IPS DF 4.7 (cell line): ENCODE measurements around the gene UBE2I.

ENCODE experiments used
- DNase-seq: peaks from one replicate; pipeline ENCODE4 v3.0.0-alpha.2; 2013; ENCODE audit warnings: low spot score; ENCODE audit errors: extremely low read depth

Gene UBE2I

DNA sequence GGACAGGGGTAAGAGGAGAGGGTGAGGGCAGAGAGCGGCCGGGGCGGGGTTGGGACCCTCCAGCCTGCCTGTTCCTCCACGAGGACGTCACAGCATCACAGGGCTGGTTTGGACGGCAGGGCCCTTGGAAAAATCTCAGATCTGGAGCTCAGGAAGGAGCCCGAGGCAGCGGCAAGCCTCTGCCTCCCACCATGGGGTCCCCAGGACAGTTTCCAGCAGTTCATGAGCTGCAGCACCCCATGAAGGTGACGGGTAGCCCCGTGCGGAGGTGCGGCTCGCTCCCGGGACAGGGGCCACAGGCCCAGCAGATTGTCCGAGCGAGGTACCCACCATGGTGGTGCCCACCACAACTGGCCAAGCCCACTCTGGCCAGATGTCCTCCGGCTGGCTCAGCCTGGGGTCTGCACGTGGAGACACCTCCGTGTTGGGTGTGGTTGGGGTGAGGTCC is 32.3 kb upstream of the UBE2I start:
- DNase-seq: no peak

DNA sequence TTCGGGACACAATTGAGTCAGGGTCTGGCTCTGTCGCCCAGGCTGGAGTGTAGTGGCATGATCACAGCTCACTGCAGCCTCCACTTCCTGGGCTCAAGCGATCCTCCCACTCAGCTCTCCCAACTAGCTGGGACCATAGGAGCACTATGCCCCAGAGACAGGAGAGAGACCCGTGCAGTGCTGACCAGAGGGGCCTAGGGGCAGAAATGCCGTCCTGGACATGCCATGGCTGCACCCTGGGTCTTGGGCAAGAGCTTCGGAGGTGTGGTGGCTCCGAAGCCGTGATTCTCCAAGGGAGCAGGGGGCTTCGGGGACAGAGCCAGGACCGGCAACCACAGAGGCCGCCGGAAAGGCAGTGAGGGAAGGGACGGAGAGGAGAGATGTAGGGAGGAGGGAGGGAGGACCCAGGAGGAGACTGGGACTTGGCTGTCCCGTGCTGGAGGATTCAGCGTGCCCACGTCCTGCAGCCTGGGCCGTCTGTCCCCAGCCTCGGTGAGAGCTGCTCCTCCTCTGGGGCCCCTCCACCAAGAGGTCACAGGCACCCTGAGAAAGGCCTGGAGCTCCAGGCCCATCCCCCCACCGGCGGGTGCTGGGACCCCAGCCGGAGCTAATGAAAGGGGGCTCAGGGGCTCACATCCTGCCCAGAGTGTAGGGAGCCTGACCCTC is 31.7 kb upstream of the UBE2I start:
- DNase-seq: no peak

DNA sequence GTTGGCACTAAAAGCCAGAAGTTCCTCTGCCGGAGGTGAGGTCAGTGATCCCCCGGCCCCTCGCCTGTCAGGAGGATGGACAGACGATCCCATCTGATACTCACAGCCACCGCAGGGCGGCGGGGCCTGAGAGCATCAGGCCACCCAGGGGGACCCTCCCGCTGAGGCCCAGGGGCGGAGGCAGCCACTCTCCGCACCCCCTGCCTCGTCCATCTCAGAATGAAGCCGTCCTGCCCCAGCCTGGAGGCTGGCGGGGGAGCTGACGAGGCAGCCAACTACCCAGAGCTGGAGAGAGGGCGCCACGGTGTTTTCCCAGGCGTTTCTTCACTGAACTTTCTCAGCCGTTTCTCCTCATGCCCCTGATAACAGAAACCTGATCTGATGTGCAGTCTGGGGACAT is 31.0 kb upstream of the UBE2I start:
- DNase-seq: no peak

DNA sequence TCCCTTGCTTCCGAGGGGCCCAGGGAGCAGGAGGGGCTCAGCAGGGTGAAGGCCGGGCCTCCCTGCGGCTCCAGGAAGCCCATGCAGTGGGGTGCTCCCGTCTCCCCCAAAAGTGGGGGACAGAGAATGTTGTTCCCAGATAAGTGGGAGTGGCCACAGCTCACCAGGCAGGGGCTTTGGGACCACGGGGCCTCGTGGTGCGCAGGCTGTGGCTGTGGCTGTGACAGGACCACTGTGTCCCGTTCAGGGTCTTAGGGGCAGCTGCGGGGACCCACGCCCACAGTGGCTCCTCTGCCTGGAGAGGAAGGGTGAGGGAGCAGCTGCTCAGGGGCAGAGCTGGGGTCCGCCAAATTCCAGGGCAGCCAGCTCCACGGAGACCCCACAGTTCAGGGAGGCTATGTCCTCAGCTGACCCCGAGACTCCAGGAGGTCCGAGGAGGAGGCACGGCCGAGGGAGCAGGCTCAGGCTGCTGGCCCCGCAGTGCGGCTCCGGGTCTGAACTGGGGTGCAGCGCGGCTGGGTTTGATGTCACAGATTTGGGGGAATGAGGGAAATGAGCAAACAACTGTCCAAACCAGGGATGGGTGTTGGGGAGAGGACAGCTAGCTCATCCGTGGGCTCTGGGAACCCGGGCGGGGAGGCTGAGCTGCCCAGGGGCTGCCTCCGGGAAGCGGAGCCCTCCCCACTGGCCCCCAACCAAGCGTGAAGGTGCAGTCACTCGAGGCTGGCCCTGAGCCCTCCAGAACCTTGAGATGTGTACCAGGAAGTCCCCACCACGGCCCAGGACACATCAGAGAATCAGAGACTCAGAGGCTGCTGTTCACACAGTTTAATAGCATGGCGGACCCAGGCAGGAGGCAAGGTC is 30.1 kb upstream of the UBE2I start:
- DNase-seq: no peak

DNA sequence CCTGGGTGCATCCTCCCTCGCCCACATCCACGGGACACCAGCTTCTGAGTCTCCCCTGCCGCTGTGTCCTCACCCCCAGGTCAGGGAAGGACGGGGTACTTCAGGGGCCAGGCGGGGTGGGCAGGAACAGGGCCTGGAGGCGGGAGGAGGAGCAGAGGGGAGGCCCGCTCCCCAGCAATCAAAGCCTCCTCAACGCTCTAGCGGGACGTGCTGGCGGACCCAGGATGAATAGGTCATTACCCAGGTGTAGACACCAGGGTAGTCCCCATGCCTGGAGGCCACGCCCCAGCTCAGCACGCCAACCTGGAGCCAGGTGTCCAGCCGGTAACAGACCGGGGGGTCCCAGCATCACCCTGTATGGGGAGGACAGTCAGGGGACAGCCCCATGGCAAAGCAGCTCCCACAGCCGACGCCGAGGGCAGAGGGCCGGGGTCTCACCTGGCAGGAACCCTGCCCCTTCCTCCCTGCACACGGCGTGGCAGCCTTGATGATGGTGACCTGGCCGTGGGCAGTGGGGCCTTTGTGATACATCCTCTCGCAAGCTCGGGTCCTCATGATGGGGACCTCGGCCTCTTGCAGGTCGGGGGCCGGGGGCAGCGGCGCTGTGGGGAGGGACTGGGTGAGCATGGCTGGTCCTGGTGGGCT is 29.4 kb upstream of the UBE2I start:
- no peak for DNase-seq

DNA sequence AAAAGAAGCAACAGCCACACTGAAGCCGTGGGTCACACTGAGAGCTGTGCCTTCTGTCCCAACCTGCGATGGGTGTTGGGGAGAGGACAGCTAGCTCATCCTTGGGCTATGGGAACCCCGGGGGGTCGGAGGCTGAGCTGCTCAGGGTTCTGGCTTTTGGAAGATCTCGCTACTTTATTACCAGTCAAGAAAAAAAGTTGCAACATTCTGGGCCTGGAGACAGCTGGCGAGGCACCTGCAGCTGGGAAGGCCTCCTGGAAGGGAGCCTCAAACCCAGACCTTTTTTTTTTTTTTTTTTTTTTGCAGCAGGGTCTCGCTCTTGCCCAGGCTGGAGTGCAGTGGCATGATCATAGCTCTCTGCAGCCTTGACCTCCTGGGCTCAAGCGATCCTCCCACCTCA is 28.7 kb upstream of the UBE2I start:
- DNase-seq: no peak

DNA sequence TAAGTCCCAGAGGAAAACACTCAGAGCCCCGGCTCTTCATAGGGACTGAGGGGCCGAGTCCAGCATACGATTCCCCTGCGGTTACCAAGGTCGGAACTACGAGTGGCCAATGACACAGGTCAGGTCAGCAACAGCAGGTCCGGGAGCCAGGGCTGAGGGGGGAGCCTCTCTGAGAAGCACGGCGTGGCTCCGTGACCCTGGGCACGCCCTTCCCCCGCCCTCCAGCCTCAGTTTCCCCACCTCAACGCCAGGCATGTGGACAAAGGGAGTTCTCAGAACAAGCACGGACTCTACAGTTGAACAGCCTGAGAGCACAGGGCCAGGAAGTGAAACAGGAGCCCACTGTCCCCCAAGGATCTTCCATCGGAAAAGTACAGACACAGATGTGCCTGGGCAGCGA is 27.9 kb upstream of the UBE2I start:
- DNase-seq: no peak

DNA sequence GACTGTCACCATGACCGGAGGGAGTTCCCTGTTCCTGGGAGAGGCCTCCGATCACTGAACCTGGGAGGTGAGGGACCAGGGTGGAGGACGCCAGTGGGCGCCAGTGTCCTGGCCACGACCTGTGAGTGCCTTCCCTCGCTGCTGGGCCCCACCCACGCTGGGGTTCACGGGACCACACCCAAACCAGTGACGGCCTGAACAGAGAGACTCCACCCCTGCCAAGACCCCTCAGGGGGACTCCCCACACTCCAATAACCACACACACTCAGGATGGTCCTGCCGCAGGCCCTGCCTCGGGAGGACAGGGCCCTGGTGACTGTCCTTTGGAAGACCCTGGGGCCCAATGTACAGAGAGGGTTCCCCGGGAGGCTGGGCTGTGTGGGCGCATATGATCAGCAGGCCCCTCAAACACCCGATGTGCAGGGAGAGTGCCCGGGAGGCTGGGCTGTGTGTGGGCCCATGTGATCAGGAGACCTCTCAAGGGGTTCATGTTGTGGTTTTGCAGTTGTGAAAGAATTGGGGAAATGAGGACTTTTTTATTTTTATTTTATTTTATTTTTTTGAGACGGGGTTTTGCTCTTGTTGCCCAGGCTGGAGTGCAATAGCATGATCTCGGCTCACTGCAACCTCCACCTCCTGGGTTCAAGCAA is 27.0 kb upstream of the UBE2I start:
- DNase-seq: no peak

DNA sequence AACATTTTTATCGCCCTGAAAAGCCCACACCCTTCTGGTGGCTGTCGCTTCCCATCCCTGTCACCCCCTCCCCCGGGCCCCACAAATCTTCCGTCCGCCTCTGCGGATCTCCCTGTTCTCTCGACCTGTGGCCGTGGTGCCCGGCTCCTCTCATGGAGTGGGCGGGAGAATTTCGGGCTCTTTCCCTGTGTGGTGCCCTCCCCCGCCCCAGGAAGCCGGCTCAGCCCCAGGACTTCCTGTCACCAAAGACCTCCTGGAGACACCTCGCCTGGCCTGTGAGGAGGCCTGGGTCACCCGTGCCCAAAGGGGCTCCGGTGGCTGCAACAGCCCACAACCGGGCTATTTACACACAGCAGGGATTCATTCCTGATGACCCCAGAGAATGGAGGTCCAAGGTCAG is 26.1 kb upstream of the UBE2I start:
- DNase-seq: no peak

DNA sequence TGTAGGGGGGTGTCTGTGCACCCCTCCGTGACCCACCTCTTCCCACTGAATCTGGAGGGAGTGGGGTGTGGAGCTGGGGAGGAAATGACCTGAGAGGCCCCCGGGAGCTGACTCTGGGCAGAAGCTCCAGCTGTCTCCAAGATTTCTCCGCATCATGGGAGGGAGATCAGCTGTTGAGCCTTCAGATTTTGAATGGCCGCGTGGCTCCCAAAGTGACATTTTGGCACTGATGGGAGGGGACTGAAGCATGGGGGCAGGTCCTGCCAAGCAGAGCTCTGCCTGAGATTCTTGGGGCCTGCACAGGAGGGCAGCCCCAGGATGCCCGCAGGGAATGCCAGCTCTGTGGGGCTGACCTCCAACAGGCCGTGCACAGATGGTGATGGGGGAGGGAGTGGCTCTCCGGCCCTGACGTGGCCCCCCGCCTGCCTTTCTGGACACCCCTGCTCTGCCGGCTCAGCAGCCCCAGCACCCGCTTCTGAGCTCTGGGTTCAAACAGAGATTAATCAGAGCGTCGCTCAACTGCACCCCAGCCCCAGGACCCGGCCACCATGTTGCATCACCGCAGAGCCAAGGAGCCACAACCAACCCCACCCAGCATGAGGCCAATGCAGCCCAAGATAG is 25.3 kb upstream of the UBE2I start:
- no peak for DNase-seq

DNA sequence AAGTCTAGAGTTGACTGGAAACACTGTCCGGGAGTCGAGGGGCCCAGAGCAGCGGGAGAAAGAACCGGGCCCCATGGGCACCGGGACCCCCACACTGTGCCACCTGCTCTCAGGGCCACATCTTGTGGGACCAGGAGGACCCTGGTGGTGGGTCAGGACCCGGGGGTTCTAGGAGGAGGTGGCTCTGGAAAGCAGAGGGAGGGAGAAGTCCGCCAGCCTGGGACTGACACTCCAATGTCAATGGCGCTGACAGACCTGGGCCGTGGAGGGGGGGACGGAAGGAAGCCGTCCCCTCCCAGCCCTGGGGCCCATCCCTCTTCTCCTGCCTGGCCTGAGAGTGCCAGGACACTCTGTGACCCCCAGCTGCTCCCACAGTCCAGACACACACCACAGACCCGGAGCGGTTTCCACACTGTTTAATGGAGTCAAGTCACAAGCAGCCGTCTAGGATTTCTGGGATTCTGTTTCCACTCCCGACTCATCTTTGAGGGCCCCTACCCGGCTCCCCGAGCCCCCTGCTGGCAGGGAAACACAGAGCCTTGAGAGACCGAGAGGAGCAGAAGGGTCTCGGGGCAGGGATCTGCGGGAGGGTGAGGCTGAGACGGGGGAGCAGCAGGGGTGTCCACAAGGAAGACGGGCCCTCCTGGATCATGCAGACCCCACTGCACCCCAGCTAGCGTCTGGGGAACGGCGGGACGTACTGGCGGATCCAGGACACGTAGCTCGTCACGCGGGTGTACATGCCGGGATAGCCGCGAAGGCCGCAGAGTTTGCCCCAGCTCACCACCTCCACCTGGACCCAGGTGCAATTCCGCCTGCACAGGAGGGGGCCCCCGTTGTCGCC is 23.5 kb upstream of the UBE2I start:
- no peak for DNase-seq

DNA sequence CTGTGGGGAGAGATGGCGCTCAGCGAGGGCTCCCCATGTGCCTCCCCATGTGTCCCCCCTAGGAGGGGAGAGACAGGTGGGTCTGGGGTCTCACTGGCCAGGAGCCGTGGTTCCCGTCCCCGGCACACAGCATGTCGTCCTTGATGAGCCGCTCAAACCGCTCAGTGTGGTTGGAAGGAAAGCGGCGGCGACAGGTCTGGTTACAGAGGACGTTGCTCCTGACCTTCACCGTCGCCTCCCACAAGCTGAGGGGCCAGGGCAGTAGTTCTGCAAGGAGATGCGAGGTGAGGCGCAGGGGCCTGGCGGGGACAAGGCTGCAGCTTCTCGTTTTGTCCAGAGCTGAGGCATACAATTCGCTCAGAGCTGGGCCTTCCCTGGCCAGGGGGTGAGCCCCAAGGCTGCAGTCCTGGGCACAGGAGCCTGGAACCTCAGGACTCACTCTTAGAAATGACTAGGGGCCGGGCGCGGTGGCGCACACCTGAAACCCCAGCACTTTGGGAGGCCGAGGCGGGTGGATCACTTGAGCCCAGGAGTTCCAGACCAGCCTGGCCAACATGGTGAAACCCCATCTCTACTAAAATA is 22.8 kb upstream of the UBE2I start:
- DNase-seq: no peak

DNA sequence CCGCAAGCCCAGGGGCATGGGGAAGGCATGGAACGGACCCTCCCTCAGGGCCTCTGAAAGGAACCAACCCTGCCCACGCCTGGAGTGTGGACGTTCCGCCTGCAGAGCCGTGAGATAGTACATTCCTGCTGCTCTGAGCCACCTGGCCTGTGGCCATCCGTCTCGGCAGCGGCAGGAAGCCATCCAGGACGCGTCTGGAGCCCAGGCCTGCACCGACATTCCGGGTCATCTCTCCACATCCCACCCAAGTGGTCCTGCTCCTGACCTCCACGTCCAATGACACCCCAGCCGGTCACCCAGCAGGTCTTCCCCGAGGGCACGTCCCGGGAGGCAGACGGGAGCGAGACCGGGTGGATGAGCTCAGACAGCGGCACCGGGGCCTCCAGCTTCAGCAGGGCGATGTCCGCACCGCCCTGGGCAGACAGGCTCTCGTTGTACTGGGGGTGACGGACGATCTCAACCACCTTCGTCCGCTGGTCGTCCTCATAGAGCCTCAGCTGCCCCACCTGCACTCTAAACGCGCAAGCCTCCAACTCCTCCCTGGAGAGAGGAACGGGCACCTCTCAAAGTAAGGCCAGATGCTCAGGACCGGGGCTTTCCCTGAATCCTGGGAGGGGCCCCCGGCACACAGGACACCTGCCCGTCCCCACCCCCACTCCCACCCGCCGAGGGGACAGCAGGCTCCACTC is 21.3 kb upstream of the UBE2I start:
- DNase-seq: no peak

DNA sequence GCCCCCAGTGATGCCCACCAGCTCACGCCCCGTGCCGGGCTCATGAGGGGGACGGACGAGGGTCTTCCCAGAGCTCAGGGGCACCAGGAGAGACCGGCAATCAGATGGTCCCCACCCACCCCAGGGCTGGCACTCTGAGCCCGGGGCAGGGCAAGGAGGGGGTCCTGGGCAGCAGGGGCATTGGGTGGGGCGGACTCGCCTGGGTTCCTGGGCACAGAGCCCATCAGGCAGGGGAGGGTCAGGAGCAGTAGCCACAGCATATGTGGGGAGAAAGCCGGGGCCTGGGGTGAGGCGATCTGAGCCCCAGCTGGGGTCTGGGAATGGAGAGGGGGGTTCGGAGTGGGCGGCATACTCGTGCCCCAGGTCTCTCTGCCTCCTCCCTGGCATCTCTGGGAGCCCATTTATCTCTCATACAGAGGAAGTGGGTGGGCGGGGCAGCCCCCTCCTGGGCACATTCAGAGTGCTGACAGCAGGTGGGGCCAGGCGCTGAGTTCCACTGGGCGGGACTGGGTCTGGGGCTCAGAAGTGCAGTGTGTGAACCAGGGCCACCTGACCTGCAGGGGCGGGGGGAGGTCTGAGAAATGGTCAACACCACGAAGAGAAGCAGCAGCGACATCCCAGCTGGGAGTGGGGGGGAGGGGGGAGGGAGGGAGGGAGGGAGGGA is 20.5 kb upstream of the UBE2I start:
- DNase-seq: no peak

DNA sequence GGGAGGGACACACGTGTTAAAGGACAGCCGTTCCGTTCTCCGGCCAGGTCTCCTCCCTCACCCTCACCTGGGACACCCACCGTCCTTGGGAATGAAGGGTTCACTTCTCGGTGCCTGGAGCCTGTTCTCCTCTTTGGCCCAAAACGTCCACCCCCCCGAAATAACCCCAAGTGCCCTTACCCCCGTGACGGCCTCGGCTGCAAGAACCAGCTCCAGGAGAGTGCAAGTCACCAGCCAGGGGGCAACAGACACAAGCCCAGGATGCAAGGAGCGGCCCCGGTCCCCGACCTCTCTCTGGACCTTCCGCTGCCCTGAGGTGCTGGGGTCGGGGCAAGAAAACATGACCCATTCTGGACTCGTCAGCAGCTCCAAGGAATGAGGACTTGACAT is 20.0 kb upstream of the UBE2I start:
- DNase-seq: no peak

DNA sequence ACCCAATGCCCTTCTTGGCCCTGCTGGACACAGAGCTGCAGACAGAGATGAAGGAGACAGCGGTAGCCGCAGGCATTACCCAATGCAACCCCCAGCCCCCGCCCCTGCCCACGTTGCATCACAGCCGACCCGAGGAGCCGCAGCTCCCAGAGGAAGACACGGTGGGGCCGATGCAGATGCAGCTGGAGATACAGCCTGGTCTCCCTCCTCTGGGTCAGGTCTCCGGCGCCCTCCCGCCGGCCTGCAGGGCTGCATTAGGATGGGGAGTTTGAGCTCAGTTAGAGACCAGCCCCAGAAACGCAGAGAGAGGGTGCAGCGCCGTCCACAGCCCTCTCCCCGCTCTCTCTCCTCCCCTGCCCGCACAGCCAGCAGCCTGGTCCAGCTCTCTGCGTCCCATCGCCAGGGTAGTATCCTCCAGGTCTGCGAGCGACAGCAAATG is 19.4 kb upstream of the UBE2I start:
- DNase-seq: no peak

DNA sequence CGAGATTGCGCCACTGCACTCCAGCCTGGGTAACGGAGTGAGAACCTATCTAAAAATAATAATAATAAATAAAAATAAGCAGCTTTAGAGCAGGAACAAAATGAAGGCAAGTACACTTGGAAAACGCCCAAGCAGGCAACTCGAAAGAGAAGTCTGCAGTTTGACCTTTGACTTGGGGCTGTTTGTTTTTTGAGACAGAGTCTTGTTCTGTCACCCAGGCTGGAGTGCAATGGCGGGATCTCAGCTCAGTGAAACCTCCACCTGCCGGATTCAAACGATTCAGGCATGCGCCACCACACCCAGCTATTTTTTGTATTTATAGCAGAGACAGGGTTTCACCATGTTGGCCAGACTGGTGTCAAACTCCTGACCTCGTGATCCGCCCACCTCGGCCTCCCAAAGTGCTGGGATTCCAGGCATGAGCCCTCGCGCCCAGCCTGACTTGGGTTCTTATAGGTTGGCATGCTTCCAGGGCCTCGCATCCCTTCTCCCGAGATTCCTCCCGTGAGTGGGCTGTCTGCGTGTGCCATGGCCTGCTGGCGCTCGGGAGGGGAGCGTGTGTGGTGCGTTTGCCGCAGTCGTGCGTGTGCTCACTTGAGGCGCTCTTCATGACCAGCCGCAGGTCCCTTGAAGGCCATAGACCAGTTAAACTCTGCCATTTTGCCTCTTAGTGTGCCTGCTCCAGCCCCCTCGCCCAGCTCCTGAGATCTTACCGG is 18.4 kb upstream of the UBE2I start:
- no peak for DNase-seq

DNA sequence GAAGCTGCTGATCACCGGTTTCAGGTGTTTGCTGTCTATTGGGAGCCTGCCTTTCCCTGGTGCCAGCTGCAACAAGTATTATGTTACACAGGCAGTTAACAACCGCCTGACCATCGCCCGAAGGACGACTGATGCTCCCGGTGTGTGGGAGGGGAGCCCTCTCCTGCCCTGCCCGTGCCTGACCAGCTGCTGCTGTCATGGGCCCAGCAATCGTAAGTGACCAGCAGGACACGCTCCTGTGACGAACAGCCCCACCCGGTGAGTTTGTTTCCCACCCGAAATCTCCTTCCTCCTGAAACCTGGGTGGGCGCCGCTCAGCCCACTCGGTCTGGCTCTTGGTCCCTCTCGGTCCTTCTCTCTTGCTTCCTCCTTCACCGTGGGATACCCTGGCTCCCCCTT is 17.9 kb upstream of the UBE2I start:
- DNase-seq: no peak
